ENCODE results near the gene TAF1D. TPM values are rescaled to one million over a fixed set of nuclear protein-coding genes. Genes with fewer than 3 reads are reported as not detected.

TAF1D gene
- 175 TPM for polyA plus RNA-seq (2013, experiment 1 of 2)
- 189 TPM for polyA plus RNA-seq (2013, experiment 2 of 2)

GRCh38 chr11:93741094-93741881, at the start of gene TAF1D, which contains the start of gene C11orf54:
Gene TAF1D (minus strand): TSS chr11:93741495. CDS start chr11:93739304, 2,191 bp downstream.
Gene C11orf54 (plus strand): TSS chr11:93741672. CDS start chr11:93747394, 5,722 bp downstream.
- peak within 1 kb of the TSS; percentile 91 for H2AFZ ChIP-seq (ENCODE audit: low read length)
- no peaks in the 10 kb centered on the region for H3K27me3 ChIP-seq (ENCODE audit: control insufficient read depth in 3 of 3, insufficient read depth in 3 of 3, low read depth in 1 of 3, low read length in 3 of 3)
- no peak within 1 kb of the TSS for H2BK12ac ChIP-seq (ENCODE audit: low read length)
- H3K4me1 ChIP-seq (ENCODE audit: control insufficient read depth in 2 of 2, insufficient read depth in 1 of 2, low read depth in 1 of 2, low read length in 2 of 2), result peaks cover 3 to 22% of the 10 kb centered on the region in 2 donors
- peak within 1 kb of the TSS; percentile 81 to 96 for H3K4me3 ChIP-seq (ENCODE audit: low read length in 2 of 2)
- no peak within 1 kb of the TSS for H4K8ac ChIP-seq (ENCODE audit: low read depth, low read length)
- H3K4ac ChIP-seq (ENCODE audit: low read length), result no peak within 1 kb of the TSS
- H2BK5ac ChIP-seq (ENCODE audit: low read length), result no peak within 1 kb of the TSS
- H3K18ac ChIP-seq (ENCODE audit: low read length), result peak within 1 kb of the TSS; percentile 97
- peaks cover 5 to 50% of the 10 kb centered on the region in 2 donors for H3K36me3 ChIP-seq (replicated peaks in 1 of 2; ENCODE audit: control insufficient read depth in 2 of 2, insufficient read depth in 2 of 2, low read length in 2 of 2)
- H3K9ac ChIP-seq (ENCODE audit: low read depth, low read length, poor library complexity), result peak within 1 kb of the TSS; percentile 92
- H3K27ac ChIP-seq (replicated peaks; ENCODE audit: low read length), result peak within 1 kb of the TSS; percentile 95
- H3K79me1 ChIP-seq (ENCODE audit: low read depth, low read length), result peaks cover 4% of the 10 kb centered on the region
- peak; percentile 97 for DNase-seq (ENCODE audit: low spot score)
- H2BK120ac ChIP-seq (ENCODE audit: low read depth, low read length), result no peak within 1 kb of the TSS
- H2AK5ac ChIP-seq (ENCODE audit: low read depth, low read length), result peak within 1 kb of the TSS; percentile 2
- no peak within 1 kb of the TSS for H3K14ac ChIP-seq (ENCODE audit: low read length)
- H3K9me3 ChIP-seq (replicated peaks in 1 of 2; ENCODE audit: control insufficient read depth in 2 of 2, insufficient read depth in 1 of 2, low read depth in 1 of 2, low read length in 2 of 2), result no peaks in the 10 kb centered on the region
- H3K4me2 ChIP-seq (ENCODE audit: insufficient read depth, low read length, poor library complexity, severe bottlenecking), result peak within 1 kb of the TSS; percentile 47
- no peak within 1 kb of the TSS for H4K91ac ChIP-seq (ENCODE audit: low read depth, low read length, poor library complexity)
- H2BK15ac ChIP-seq (ENCODE audit: low read length), result no peak within 1 kb of the TSS
- peak within 1 kb of the TSS; percentile 95 for H3K23ac ChIP-seq (ENCODE audit: low read depth, low read length, poor library complexity)
- no CpG with 5 or more reads among the region's 65 CpGs for WGBS, 2 donors (ENCODE audit: extremely low coverage in 2 of 2, insufficient read length in 2 of 2, insufficient replicate concordance in 1 of 2)

- Histone ChIP-seq H3K27ac (replicated peaks; ENCODE audit: low read length) (peak overlapping the region; percentile 95), H3K36me3 (replicated peaks in 1 of 2; ENCODE audit: control insufficient read depth in 2 of 2, insufficient read depth in 2 of 2, low read length in 2 of 2) (peaks cover 3 to 44% of the 10 kb centered on the region in 2 donors), H2BK12ac (ENCODE audit: low read length) (no peak overlapping the region), H3K14ac (ENCODE audit: low read length) (no peak overlapping the region), H3K79me1 (ENCODE audit: low read depth, low read length) (peaks cover 2% of the 10 kb centered on the region), H3K4me2 (ENCODE audit: insufficient read depth, low read length, poor library complexity, severe bottlenecking) (peak overlapping the region; percentile 52), H2BK5ac (ENCODE audit: low read length) (peak overlapping the region; percentile 98), H3K4ac (ENCODE audit: low read length) (no peak overlapping the region), H2BK120ac (ENCODE audit: low read depth, low read length) (no peak overlapping the region), H2BK15ac (ENCODE audit: low read length) (no peak overlapping the region), H4K91ac (ENCODE audit: low read depth, low read length, poor library complexity) (no peak overlapping the region), H3K9me3 (replicated peaks in 1 of 2; ENCODE audit: control insufficient read depth in 2 of 2, insufficient read depth in 1 of 2, low read depth in 1 of 2, low read length in 2 of 2) (no peaks in the 10 kb centered on the region), H2AFZ (ENCODE audit: low read length) (peak overlapping the region; percentile 95), H4K8ac (ENCODE audit: low read depth, low read length) (no peak overlapping the region), H3K9ac (ENCODE audit: low read depth, low read length, poor library complexity) (peak overlapping the region; percentile 100), H3K4me1 (ENCODE audit: control insufficient read depth in 2 of 2, insufficient read depth in 1 of 2, low read depth in 1 of 2, low read length in 2 of 2) (peaks cover 4 to 5% of the 10 kb centered on the region in 2 donors), H3K23ac (ENCODE audit: low read depth, low read length, poor library complexity) (no peak overlapping the region), H2AK5ac (ENCODE audit: low read depth, low read length) (no peak overlapping the region), H3K4me3 (ENCODE audit: low read length in 2 of 2) (peak overlapping the region; percentile 95 to 98), H3K27me3 (ENCODE audit: control insufficient read depth in 3 of 3, insufficient read depth in 3 of 3, low read depth in 1 of 3, low read length in 3 of 3) (no peaks in the 10 kb centered on the region), H3K18ac (ENCODE audit: low read length) (no peak overlapping the region)
- DNase-seq (ENCODE audit: low spot score), result no peak
- WGBS, 2 donors (ENCODE audit: extremely low coverage in 2 of 2, insufficient read length in 2 of 2, insufficient replicate concordance in 1 of 2), result no CpG with 5 or more reads among the region's 13 CpGs
Observed at GRCh38 chr11:93784935-93785360, 43.7 kb upstream of the TAF1D start.

GRCh38 chr11:93784145-93784934, 43.0 kb upstream of the TAF1D start, which contains the start of gene MED17:
Gene MED17 (plus strand): TSS chr11:93784282. CDS start chr11:93784514, 232 bp downstream.
- H2AFZ ChIP-seq (ENCODE audit: low read length), result peak within 1 kb of the TSS; percentile 95
- H2BK15ac ChIP-seq (ENCODE audit: low read length), result peak within 1 kb of the TSS; percentile 99
- H3K79me1 ChIP-seq (ENCODE audit: low read depth, low read length), result peaks cover 2% of the 10 kb centered on the region
- H4K8ac ChIP-seq (ENCODE audit: low read depth, low read length), result peak within 1 kb of the TSS; percentile 96
- peak within 1 kb of the TSS; percentile 97 for H2AK5ac ChIP-seq (ENCODE audit: low read depth, low read length)
- peak within 1 kb of the TSS; percentile 90 for H2BK12ac ChIP-seq (ENCODE audit: low read length)
- H3K4ac ChIP-seq (ENCODE audit: low read length), result peak within 1 kb of the TSS; percentile 99
- H3K23ac ChIP-seq (ENCODE audit: low read depth, low read length, poor library complexity), result peak within 1 kb of the TSS; percentile 99
- H3K4me1 ChIP-seq (ENCODE audit: control insufficient read depth in 2 of 2, insufficient read depth in 1 of 2, low read depth in 1 of 2, low read length in 2 of 2), result peaks cover 4 to 5% of the 10 kb centered on the region in 2 donors
- peak within 1 kb of the TSS; percentile 100 for H3K14ac ChIP-seq (ENCODE audit: low read length)
- H4K91ac ChIP-seq (ENCODE audit: low read depth, low read length, poor library complexity), result peak within 1 kb of the TSS; percentile 100
- H3K9me3 ChIP-seq (replicated peaks in 1 of 2; ENCODE audit: control insufficient read depth in 2 of 2, insufficient read depth in 1 of 2, low read depth in 1 of 2, low read length in 2 of 2), result no peaks in the 10 kb centered on the region
- H3K4me2 ChIP-seq (ENCODE audit: insufficient read depth, low read length, poor library complexity, severe bottlenecking), result peak within 1 kb of the TSS; percentile 64
- peaks cover 0 to 38% of the 10 kb centered on the region in 2 donors for H3K36me3 ChIP-seq (replicated peaks in 1 of 2; ENCODE audit: control insufficient read depth in 2 of 2, insufficient read depth in 2 of 2, low read length in 2 of 2)
- H3K9ac ChIP-seq (ENCODE audit: low read depth, low read length, poor library complexity), result peak within 1 kb of the TSS; percentile 100
- H3K27ac ChIP-seq (replicated peaks; ENCODE audit: low read length), result peak within 1 kb of the TSS; percentile 95
- peak; percentile 90 for DNase-seq (ENCODE audit: low spot score)
- H3K18ac ChIP-seq (ENCODE audit: low read length), result peak within 1 kb of the TSS; percentile 100
- H2BK5ac ChIP-seq (ENCODE audit: low read length), result peak within 1 kb of the TSS; percentile 98
- no CpG with 5 or more reads among the region's 72 CpGs for WGBS, 2 donors (ENCODE audit: extremely low coverage in 2 of 2, insufficient read length in 2 of 2, insufficient replicate concordance in 1 of 2)
- peak within 1 kb of the TSS; percentile 95 to 98 for H3K4me3 ChIP-seq (ENCODE audit: low read length in 2 of 2)
- no peaks in the 10 kb centered on the region for H3K27me3 ChIP-seq (ENCODE audit: control insufficient read depth in 3 of 3, insufficient read depth in 3 of 3, low read depth in 1 of 3, low read length in 3 of 3)
- H2BK120ac ChIP-seq (ENCODE audit: low read depth, low read length), result peak within 1 kb of the TSS; percentile 94

Data from neuronal stem cell (in vitro differentiated cells).